K562 (cell line): ENCODE measurements around the gene ITGB2. TPM values are rescaled to one million over a fixed set of nuclear protein-coding genes. Genes with fewer than 3 reads are reported as not detected.
A peak's percentile ranks its signal among the peaks of the same experiment; 100 is the strongest.

Source experiments
- CREB3L1 ChIP-seq: fragments of 450-650 bp; IDR thresholded peaks from 2 replicates; pipeline ENCODE4 v1.6.1; 2014; ENCODE audit warnings: low read depth, mild to moderate bottlenecking, moderate library complexity, borderline replicate concordance
- CTCF ChIP-seq, 3 experiments: IDR thresholded peaks in 2 of 3; conservative IDR thresholded peaks in 1 of 3; 2 replicates each; pipeline ENCODE4 v1.5.1; 2011 to 2012; ENCODE audit warnings: low read length in 3 of 3, mild to moderate bottlenecking in 3 of 3, control low read depth in 2 of 3, improper control_type of control experiment in 1 of 3, inconsistent platforms in 1 of 3, low read depth in 1 of 3, mixed read lengths in 1 of 3, moderate library complexity in 1 of 3; ENCODE audit not compliant: insufficient read depth in 2 of 3
- DEAF1 ChIP-seq: fragments of 450-650 bp; formaldehyde crosslinking; IDR thresholded peaks from 2 replicates; pipeline ENCODE4 v1.4.0; 2020; ENCODE audit warnings: mild to moderate bottlenecking, moderate library complexity
- FOXK2 ChIP-seq, 2 experiments: fragments of 450-650 bp; IDR thresholded peaks in 1 of 2; conservative IDR thresholded peaks in 1 of 2; 2 replicates each; pipeline ENCODE4 v1.6.1; 2016; ENCODE audit warnings: low read depth in 2 of 2, mild to moderate bottlenecking in 1 of 2
- ILF3 ChIP-seq: fragments of 450-650 bp; IDR thresholded peaks from 2 replicates; pipeline ENCODE4 v1.6.1; 2018; ENCODE audit warnings: antibody characterized with exemption, mild to moderate bottlenecking, moderate library complexity, borderline replicate concordance
- JUN ChIP-seq, 2 experiments: sonication (generic) in 1 of 2; formaldehyde crosslinking in 1 of 2; IDR thresholded peaks; 2 replicates each; pipeline versions ENCODE4 v1.6.1 to v1.8.0; 2012 to 2022; ENCODE audit warnings: borderline replicate concordance in 2 of 2, mild to moderate bottlenecking in 2 of 2, improper control_type of control experiment in 1 of 2, low read depth in 1 of 2, low read length in 1 of 2, missing genetic modification reagents in 1 of 2
- JUND ChIP-seq, 2 experiments: IDR thresholded peaks; 2 replicates in 1 of 2; 3 replicates in 1 of 2; pipeline ENCODE4 v1.6.1; 2011; ENCODE audit warnings: borderline replicate concordance in 2 of 2, low read depth in 2 of 2, low read length in 2 of 2, improper control_type of control experiment in 1 of 2, missing biosample characterization in 1 of 2, missing genetic modification characterization in 1 of 2, missing genetic modification reagents in 1 of 2
- KAT7 ChIP-seq: sonication (generic); formaldehyde crosslinking; IDR thresholded peaks from 2 replicates; pipeline ENCODE4 v1.8.0; 2022; ENCODE audit warnings: missing genetic modification reagents, mild to moderate bottlenecking, borderline replicate concordance
- L3MBTL2 ChIP-seq: fragments of 450-650 bp; IDR thresholded peaks from 2 replicates; pipeline ENCODE4 v1.6.1; 2016; ENCODE audit warnings: mild to moderate bottlenecking, moderate library complexity
- NBN ChIP-seq: fragments of 450-650 bp; IDR thresholded peaks from 2 replicates; pipeline ENCODE4 v1.6.1; 2016; ENCODE audit warnings: low read depth, mild to moderate bottlenecking
- NFIX ChIP-seq: fragments of 250-450 bp; sonication (Bioruptor Pico); IDR thresholded peaks from 2 replicates; pipeline ENCODE4 v1.4.0; 2020; ENCODE audit warnings: low read depth, mild to moderate bottlenecking, moderate library complexity
- POLR2B ChIP-seq: fragments of 450-650 bp; IDR thresholded peaks from 2 replicates; pipeline ENCODE4 v1.6.1; 2018; ENCODE audit warnings: low read depth; ENCODE audit not compliant: partially characterized antibody
- RAD21 ChIP-seq, 2 experiments: fragments of 250-450 bp in 1 of 2; fragments of 450-650 bp in 1 of 2; sonication (Bioruptor Pico) in 1 of 2; formaldehyde crosslinking in 1 of 2; IDR thresholded peaks in 1 of 2; conservative IDR thresholded peaks in 1 of 2; 2 replicates each; pipeline versions ENCODE4 v1.4.0 to v1.8.0; 2020 to 2022; ENCODE audit warnings: mild to moderate bottlenecking in 2 of 2, moderate library complexity in 1 of 2
- RCOR1 ChIP-seq, 2 experiments: IDR thresholded peaks; 2 replicates each; pipeline ENCODE4 v1.6.1; 2012; ENCODE audit warnings: low read depth in 2 of 2, low read length in 2 of 2, borderline replicate concordance in 1 of 2, improper control_type of control experiment in 1 of 2
- SMAD4 ChIP-seq: fragments of 250-450 bp; sonication (Bioruptor Pico); conservative IDR thresholded peaks from 2 replicates; pipeline ENCODE4 v1.8.0; 2021; ENCODE audit warnings: inconsistent platforms, mild to moderate bottlenecking, moderate library complexity
- ZBTB1 ChIP-seq: sonication (generic); formaldehyde crosslinking; IDR thresholded peaks from 2 replicates; pipeline ENCODE4 v1.8.1; 2023; ENCODE audit warnings: missing genetic modification reagents, low read depth, mild to moderate bottlenecking, borderline replicate concordance
- ZNF316 ChIP-seq: fragments of 450-650 bp; IDR thresholded peaks from 2 replicates; pipeline ENCODE4 v1.6.1; 2016
- ZNF511 ChIP-seq: sonication (generic); formaldehyde crosslinking; IDR thresholded peaks from 2 replicates; pipeline ENCODE4 v1.8.0; 2022; ENCODE audit warnings: mild to moderate bottlenecking, missing genetic modification reagents
- ZNF695 ChIP-seq: fragments of 450-650 bp; formaldehyde crosslinking; IDR thresholded peaks from 2 replicates; pipeline ENCODE4 v1.4.0; 2020; ENCODE audit warnings: mild to moderate bottlenecking, moderate library complexity
- ZSCAN29 ChIP-seq: fragments of 450-650 bp; IDR thresholded peaks from 2 replicates; pipeline ENCODE4 v1.6.1; 2017
- polyA plus RNA-seq, 8 experiments: library from polyadenylated mRNA; depleted of rRNA in 4 of 8; stranded (reverse) in 5 of 8; unstranded in 3 of 8; fragments of >200 nt; fragmentation: Nextera tagmentation in 2 of 8; fragmentation: Illumina TruSeq in 1 of 8; extraction: Ambion mirVana in 2 of 8; extraction: Trizol in 1 of 8; gene quantifications; 2 replicates each; pipeline versions ENCODE4 v1.2.1 to v1.2.3, GENCODE V29; 2011 to 2014; ENCODE audit warnings: inconsistent platforms in 1 of 8, missing spikeins in 1 of 8
- total RNA-seq, 7 experiments: library from RNA; depleted of rRNA in 6 of 7; stranded (reverse); fragments of >200 nt in 6 of 7; fragmentation: Illumina TruSeq in 2 of 7; extraction: Trizol in 2 of 7; gene quantifications; 2 replicates each; pipeline versions ENCODE4 v1.2.1 to v1.2.3, GENCODE V29; 2011 to 2021; ENCODE audit warnings: low replicate concordance in 1 of 7

Gene ITGB2
- total and polyA plus RNA-seq, 9 of the 15 experiments (the other 6 are each of a cell fraction or from before 2014, with no cell fraction given), result 0.07 to 1.3 (median 0.51) TPM; not detected in 2

GRCh38 chr21:44892536-44893277 is 28.0 kb downstream of the ITGB2 start (continued):
- no peak for TF ChIP-seq NFIX
- TF ChIP-seq RAD21 (CRISPR knock-in tag; conservative IDR thresholded peaks at IDR 0.05 in 1 of 2, IDR thresholded peaks at IDR 0.05 in 1 of 2), result peak; percentile 54 to 75
- no peak for TF ChIP-seq JUN (IDR thresholded peaks at IDR 0.05; ENCODE audit: borderline replicate concordance, low read depth, low read length)
- no peak for TF ChIP-seq JUN (CRISPR knock-in tag; IDR thresholded peaks at IDR 0.05; ENCODE audit: borderline replicate concordance)
- TF ChIP-seq SMAD4, result peak; percentile 64
- 0 out of 2 replicates have a peak, but pooled peaks have one; percentile 11 for TF ChIP-seq DEAF1 (CRISPR knock-in tag)
- TF ChIP-seq FOXK2 (conservative IDR thresholded peaks at IDR 0.05 in 1 of 2, IDR thresholded peaks at IDR 0.05 in 1 of 2; ENCODE audit: low read depth in 2 of 2), result peak in 1 of 2 experiments; percentile 46; a peak in 1 of 4 replicates
- TF ChIP-seq RCOR1 (IDR thresholded peaks at IDR 0.05; ENCODE audit: borderline replicate concordance in 1 of 2, low read depth in 2 of 2, low read length in 2 of 2), result peak in 1 of 2 experiments; percentile 63; a peak in 1 of 4 replicates
- no peak for TF ChIP-seq ZNF695
- TF ChIP-seq ZBTB1 (CRISPR knock-in tag), result no peak
- peak; percentile 46; the same call in 1 of the 2 replicates for TF ChIP-seq NBN
- no peak for TF ChIP-seq POLR2B
- no peak for TF ChIP-seq CREB3L1
- TF ChIP-seq KAT7 (CRISPR knock-in tag), result no peak
- peak; percentile 87 to 98 (median 87) for TF ChIP-seq CTCF (IDR thresholded peaks at IDR 0.05 in 2 of 3, conservative IDR thresholded peaks at IDR 0.05 in 1 of 3; ENCODE audit: insufficient read depth in 2 of 3, low read depth in 1 of 3, low read length in 3 of 3)
- peak; percentile 42; the same call in 1 of the 2 replicates for TF ChIP-seq ZNF316
- 0 out of 2 replicates have a peak, but pooled peaks have one; percentile 23 for TF ChIP-seq L3MBTL2
- TF ChIP-seq ZSCAN29, result no peak
- peak; percentile 54; the same call in 1 of the 2 replicates for TF ChIP-seq ZNF511 (CRISPR knock-in tag)
- peak; percentile 27; the same call in 1 of the 2 replicates for TF ChIP-seq JUND (IDR thresholded peaks at IDR 0.05; ENCODE audit: borderline replicate concordance, low read depth, low read length)
- no peak for TF ChIP-seq JUND (tag; IDR thresholded peaks at IDR 0.05; ENCODE audit: borderline replicate concordance, low read depth, low read length)
- TF ChIP-seq ILF3, result no peak
